HG02610 (cell line): Measurements from ENCODE around the gene ZDHHC11B.
"Not testable (repeated sequence)": the region's sequence is repeated elsewhere in the genome, so short reads cannot be mapped to it uniquely, and the experiment has no call there.

Experiments used
- ATAC-seq: cut with Tn5 transposase; IDR thresholded peaks from one replicate; pipeline ENCODE4 v1.9.1; 2021; ENCODE audit warnings: mild to moderate bottlenecking, moderate library complexity; ENCODE audit not compliant: unreplicated experiment

Gene ZDHHC11B

GRCh38 chr5:787224-787856, 2.8 kb upstream of the ZDHHC11B start:
- ATAC-seq, result not testable (repeated sequence)

DNA sequence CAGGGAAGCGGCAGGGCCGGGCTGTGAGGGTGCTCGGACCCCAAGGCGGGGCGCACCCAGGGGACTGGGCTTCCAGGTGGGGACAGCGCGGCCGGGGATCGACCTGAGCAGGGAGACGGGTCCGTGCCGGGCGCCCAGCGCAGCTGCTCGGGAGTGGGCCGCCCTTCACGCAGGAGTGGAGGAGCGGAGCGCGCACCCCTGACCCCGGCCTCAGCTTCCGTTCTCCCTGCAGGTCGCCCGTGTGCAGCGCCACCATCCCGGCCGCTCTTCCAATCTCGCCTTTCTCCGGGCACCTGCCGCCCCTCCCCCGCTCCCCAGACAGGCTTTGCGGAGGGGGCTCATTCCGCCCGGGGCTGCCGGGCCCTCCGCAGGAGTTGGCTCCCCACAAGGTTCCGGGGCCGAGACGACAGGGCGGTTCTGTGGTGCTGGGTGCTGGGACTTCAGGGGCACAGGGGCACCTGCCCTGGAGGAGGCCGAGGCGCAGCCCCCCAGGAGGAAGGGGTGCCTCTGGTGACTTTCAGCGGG, 714 bp upstream of the ZDHHC11B start:
- peak; percentile 13 for ATAC-seq

DNA sequence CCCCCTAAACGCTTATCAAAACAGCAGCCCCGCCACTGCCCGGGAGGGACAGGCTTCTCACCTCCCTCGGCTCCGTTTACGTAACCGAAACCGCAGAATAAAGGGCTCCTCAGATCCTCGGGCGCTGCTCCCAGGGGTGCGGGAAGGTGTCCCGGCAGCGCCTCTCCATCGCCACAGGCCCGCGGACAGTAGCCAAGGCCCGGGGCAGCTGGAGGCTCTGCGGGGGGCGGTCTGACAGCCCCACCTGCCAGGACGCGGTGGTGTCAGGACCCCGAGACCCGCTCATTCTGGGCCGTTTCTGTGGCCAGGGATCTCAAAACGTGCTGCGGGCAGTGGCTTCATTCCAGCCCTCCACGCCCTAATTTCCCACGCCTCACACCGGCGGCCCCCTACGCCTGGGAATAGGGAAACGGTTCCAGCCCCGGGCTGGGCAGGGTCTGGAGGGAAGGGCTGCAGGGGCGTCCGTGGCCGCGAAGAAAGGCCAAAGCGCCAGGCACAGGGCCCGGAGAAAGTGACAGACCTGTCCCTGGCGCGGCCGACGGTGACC, 575 bp downstream of the ZDHHC11B start:
- not testable (repeated sequence) for ATAC-seq

- not testable (repeated sequence) for ATAC-seq
Measured at GRCh38 chr5:783049-783802, 1.3 kb downstream of the ZDHHC11B start.

GRCh38 chr5:782356-782755, 2.2 kb downstream of the ZDHHC11B start:
- not testable (repeated sequence) for ATAC-seq

DNA sequence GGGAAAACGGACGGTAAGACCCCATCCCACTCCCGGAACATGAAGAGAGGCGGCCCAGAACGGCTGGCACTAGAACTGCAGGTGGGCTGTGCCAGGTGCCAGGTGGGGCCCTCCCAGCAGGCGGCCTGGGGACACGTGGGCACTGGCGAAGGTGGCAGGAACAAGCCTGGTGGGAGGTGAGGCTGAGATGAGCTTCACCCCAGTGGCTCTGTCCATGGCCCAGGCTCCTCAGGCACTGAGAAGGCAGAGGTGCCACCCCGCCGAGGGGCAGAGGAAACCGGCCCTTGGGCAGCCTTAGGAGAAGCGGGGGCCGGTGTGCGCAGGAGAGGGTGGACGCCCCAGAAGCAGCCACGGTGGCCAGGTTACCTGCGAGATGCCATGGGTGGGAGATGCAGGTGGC, 4.0 kb downstream of the ZDHHC11B start:
- not testable (repeated sequence) for ATAC-seq

DNA sequence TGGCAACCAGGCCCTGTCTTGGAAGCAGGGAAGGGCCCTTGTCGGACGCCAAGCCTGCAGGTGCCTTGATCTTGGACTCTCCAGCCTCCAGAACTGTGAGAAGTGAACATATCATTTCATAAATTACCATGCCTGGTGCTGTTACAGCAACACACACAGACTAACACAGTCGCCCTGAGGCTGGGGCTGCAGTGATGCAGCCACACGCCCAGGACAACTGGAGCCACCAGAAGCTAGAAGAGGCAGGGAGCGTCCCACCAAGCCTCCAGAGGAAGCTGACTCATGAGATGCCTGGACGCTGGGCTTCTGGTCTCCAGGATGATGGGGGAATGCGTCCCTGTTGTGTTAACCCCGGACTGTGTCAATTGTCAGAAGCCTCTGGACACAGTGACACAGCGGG, 5.6 kb downstream of the ZDHHC11B start:
- not testable (repeated sequence) for ATAC-seq

- ATAC-seq, result not testable (repeated sequence)
Measured at GRCh38 chr5:778421-778820, 6.1 kb downstream of the ZDHHC11B start.

DNA sequence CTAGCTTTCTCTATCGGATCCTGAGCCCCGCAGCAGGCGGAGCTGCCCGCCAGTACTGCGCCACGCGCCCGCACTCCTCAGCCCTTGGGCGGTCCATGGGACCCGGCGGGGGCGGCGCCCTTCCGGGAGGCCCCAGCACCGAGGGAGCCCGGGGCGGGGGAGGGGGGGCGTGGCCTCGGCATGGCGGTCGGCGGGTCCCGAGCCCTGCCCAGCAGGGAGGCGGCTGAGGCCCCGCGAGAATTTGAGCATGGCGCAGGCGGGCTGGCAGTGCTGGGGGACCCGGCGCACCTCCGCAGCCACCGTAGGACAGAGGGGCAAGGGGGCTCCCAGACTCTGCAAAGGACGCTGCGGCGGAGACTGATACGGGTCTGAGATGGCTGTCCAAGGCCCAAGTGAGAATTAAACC, 6.8 kb downstream of the ZDHHC11B start:
- ATAC-seq, result no peak

DNA sequence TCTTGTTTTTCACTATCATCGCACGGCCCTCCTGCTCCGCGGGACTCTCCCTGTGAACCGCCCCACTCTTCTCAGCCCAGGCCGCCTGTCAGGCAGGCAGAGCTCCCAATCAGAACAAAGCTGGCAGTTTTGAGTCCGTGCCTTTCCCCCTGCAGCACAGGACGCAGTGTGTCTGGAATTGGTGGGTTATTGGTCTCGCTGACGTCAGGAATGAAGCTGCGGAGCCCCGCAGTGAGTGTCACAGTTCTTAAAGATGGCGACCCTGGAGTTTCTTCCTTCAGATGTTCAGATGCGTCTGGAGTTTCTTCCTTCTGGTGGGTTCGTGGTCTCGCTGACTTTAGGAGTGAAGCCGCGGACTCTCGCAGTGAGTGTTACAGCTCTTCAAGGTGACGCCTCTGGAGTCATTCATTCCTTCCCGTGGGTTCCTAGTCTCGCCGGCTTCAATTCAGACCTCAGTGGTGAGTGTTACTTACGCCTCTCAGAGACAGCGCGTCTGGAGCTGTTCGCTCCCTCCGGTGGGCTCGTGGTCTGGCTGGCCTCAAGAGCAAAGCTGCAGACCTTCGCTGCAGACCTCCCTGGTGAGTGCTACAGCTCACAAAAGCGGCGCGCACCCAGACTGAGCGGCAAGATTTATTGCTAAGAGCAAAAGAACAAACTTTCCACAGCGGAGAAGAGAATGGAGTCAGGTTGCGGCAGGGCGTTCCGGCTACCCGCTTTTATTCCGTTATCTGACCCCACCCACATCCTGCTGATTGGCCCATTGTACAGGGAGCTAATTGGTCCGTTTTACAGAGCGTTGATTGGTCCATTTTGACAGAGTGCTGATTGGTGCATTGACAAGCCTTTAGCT, 7.4 kb downstream of the ZDHHC11B start:
- no peak for ATAC-seq

DNA sequence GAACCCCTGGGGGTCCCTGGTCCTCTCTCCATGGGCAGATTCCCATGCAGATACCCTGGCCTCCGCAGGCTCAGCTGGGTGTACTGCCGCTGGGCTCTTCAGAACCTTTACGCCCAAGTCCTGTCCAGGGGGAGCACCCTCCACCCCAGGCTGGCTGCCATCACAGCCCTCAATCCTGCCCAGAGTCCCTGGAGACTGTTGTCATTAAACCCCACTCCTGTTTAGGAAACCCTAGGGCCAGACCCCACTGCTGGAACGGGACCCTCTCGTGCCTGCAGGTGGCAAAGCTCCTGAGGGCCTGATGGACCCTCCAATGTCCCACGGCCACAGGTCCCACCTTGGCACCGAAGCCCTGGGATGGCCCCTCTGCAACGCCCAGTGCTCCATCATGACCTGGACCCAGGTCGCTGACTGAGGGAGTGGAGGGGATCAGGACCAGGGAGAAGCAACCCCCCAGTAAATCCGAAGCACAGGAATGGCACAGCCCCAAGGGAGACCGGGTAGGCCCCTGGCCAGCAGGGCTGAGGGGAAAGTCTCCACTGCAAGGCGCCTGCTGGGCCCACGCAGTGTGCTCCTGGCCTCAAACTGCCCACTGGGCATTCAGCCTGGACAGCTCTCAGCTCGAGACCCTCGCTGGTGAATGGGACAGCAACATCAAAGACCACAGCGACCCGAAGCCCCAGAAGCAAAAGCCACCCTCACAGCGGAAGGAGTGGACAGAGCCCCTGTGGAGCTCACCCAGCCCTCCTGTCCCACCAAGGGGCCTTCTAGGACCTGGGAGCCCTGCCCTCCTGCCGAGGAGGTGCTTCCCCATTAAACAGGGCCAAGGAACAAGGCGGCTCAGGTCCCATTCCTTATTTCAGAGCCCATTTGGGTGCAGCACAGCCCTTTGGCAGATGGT, 8.3 kb downstream of the ZDHHC11B start:
- ATAC-seq, result no peak

GRCh38 chr5:775595-775960, 9.0 kb downstream of the ZDHHC11B start:
- not testable (repeated sequence) for ATAC-seq

- ATAC-seq, result not testable (repeated sequence)
Measured at GRCh38 chr5:774854-775505, 9.5 kb downstream of the ZDHHC11B start.

DNA sequence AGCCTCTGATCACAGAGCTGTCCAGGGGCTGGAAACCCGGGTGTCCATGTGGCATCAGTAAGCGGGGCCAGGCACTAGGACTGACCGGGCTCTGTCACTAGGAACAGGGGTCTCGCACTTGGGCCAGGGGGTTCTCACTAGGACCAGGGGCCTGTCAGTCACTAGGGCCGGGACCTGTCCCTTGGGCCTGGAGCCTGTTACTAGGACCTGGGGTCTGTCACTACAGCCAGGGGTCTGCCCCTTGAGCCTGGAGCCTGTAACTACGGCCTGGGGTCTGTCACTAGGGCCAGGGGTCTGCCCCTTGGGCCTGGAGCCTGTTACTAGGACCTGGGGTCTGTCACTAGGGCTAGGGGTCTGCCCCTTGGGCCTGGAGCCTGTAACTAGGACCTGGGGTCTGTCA, 10.2 kb downstream of the ZDHHC11B start:
- not testable (repeated sequence) for ATAC-seq

- ATAC-seq, result no peak
Measured at GRCh38 chr5:773517-774264, 10.8 kb downstream of the ZDHHC11B start.

GRCh38 chr5:772931-773330, 11.6 kb downstream of the ZDHHC11B start:
- ATAC-seq, result not testable (repeated sequence)

DNA sequence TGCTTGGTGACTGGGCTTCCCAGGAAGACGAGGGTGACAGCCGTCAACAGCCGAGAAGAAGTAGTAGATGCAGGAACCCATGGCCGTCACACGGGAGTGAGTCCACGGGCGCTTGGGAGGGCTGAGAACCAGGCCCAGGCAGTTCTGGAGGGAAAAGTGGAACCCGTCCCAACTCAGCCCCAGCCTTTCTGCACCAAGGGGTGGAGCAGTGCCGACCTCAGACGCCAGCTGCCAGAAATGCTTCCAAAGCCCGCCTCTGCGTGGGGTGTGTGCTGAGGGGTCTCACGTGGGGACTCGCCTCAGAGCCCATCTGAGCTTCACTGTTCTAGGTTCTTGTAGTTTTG, 12.0 kb downstream of the ZDHHC11B start:
- not testable (repeated sequence) for ATAC-seq

DNA sequence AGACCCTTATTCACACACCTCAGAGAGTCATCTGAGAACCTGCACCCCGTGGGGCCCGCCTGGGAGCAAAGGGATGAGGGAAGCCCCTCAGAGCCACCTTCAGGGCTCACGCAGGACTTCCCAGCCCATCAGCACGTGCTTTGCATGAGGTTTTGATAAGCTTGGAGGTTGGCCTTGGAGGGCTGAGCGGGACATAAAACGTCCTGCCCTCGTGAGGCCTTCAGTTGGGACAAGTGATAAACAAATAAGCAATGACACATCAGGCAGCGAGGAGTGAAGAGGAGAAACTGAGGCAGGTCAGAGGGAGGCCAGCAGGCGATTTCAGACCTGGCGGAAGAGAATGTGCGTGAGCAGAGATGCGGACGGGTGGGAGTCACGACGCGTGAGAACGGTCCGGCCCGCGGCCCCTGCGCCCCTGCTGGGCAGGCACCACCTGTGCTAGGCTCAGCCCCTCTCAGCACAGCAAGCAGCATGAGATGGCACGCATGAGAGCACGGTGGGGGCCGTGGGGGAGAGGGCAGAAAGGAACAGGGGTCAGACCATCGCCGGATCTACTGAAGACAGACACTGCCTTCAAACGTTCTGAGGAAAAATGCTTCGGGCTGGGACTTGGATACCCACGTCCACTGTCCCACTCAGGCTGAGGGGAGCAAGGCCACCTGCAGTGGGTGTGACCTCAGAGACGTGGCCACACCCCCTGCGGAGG, 12.5 kb downstream of the ZDHHC11B start:
- not testable (repeated sequence) for ATAC-seq
